22Rv1 (cell line): ENCODE measurements around the gene TOM1L1.
"Not testable (repeated sequence)": the region's sequence is repeated elsewhere in the genome, so short reads cannot be mapped to it uniquely, and the experiment has no call there.

Source experiments
- H3K27ac ChIP-seq: fragments of 450-650 bp; 2 replicates; pipeline ENCODE4 v1.5.1; 2017
- ZFX ChIP-seq: fragments of 450-650 bp; IDR thresholded peaks from 2 replicates; pipeline ENCODE4 v1.6.1; 2017; ENCODE audit warnings: antibody characterized with exemption, borderline replicate concordance
- TF ChIP-seq, protein P1 (sequence below): fragments of 450-650 bp; IDR thresholded peaks from 2 replicates; pipeline ENCODE4 v1.5.1; 2017; ENCODE audit warnings: mild to moderate bottlenecking

TOM1L1 gene

GRCh38 chr17:54864636-54865356 is 35.9 kb upstream of the TOM1L1 start:
- H3K27ac ChIP-seq, result no peak overlapping the region
- TF ChIP-seq, protein P1, sequence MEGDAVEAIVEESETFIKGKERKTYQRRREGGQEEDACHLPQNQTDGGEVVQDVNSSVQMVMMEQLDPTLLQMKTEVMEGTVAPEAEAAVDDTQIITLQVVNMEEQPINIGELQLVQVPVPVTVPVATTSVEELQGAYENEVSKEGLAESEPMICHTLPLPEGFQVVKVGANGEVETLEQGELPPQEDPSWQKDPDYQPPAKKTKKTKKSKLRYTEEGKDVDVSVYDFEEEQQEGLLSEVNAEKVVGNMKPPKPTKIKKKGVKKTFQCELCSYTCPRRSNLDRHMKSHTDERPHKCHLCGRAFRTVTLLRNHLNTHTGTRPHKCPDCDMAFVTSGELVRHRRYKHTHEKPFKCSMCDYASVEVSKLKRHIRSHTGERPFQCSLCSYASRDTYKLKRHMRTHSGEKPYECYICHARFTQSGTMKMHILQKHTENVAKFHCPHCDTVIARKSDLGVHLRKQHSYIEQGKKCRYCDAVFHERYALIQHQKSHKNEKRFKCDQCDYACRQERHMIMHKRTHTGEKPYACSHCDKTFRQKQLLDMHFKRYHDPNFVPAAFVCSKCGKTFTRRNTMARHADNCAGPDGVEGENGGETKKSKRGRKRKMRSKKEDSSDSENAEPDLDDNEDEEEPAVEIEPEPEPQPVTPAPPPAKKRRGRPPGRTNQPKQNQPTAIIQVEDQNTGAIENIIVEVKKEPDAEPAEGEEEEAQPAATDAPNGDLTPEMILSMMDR, result no peak
- no peak for TF ChIP-seq ZFX

DNA sequence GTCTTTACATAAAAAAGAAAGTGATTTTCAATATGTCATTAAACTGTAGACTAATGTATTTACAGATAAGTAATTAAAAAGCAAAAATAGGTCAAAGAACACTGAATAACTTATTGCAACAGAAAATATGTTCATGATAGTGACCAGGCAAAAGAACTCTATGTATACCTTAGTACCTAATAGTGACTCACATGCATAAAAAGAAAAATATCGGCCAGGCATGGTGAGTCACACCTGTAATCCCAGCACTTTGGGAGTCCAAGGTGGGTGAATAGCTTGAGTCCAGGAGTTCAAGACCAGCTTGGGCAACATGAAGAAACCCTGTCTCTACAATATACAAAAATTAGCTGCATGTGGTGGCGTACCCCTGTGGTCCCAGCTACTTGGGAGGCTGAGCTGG is 33.0 kb upstream of the TOM1L1 start:
- no peak for TF ChIP-seq ZFX
- TF ChIP-seq, protein P1, result no peak
- H3K27ac ChIP-seq, result no peak overlapping the region

DNA sequence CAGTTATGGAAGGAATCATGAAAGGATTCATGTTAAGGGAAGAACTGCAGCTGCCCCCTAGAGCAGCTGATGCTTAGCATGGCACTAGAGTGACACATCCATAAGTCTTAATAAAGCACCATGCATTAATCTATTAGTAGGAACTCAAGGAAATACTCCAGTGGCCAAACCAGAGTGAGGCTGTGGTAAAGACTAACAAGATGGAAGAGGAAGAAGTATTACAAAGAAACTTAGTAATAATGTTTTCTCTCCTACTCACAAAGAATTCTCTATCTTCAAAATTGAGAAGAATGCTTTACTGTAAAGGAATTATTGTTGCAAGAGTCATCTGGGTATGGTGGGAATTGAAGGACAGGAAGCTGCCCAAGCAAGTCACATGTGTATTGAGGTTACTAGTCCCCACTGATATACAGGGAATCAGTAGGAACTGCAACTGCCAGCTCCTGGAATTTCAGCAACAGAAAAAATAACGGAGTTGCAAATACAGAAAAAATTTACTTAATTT is 29.9 kb upstream of the TOM1L1 start:
- TF ChIP-seq, protein P1, result no peak
- TF ChIP-seq ZFX, result no peak
- no peak overlapping the region for H3K27ac ChIP-seq

DNA sequence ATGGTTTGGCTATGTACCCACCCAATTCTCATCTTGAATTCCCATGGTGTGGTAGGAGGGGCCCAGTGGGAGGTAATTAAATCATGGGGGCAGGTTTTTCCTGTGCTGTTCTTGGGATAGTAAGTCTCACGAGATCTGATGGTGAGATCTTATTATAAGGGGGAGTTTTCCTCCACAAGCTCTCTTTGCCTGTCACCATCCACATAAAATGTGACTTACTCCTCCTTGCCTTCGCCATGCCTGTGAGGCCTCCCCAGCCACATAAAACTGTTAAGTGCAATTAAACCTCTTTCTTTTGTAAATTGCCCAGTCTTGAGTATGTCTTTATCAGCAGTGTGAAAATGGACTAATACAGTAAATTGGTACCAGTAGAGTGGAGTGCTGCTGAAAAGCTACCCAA is 24.7 kb upstream of the TOM1L1 start:
- H3K27ac ChIP-seq, result not testable (repeated sequence)

- H3K27ac ChIP-seq, result no peak overlapping the region
- TF ChIP-seq, protein P1, result no peak
- no peak for TF ChIP-seq ZFX
These were observed 23.9 kb upstream of the TOM1L1 start for GRCh38 chr17:54876656-54877195.

GRCh38 chr17:54881255-54881972 is 19.2 kb upstream of the TOM1L1 start:
- TF ChIP-seq ZFX, result no peak
- TF ChIP-seq, protein P1, result no peak
- no peak overlapping the region for H3K27ac ChIP-seq

DNA sequence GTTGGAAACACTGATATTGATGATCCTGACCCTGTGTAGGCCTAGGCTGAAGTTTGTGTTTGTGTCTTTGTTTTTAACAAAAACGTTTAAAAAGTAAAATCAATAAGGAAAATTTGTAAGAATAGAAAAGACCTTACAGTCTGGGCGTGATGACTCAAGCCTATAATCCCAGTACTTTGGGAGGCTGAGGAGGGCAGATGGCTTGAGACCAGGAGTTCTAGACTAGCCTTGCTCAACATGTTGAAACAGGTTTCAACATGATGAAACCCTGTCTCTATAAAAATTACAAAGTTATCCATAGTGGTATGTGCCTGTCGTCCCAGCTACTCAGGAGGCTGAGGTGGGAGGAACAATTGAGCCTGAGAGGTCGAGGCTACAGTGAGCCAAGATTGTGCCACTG is 18.3 kb upstream of the TOM1L1 start:
- TF ChIP-seq, protein P1, result no peak
- TF ChIP-seq ZFX, result no peak
- no peak overlapping the region for H3K27ac ChIP-seq
